K562 (cell line): ENCODE results near the gene JUN. TPM values are rescaled to one million over a fixed set of nuclear protein-coding genes. Genes with fewer than 3 reads are reported as not detected.

Source experiments
- AFF1 ChIP-seq, 2 experiments: fragments of 450-650 bp; IDR thresholded peaks; 2 replicates each; pipeline ENCODE4 v1.6.1; 2018; ENCODE audit warnings: mild to moderate bottlenecking in 2 of 2, low read depth in 1 of 2; ENCODE audit not compliant: partially characterized antibody in 2 of 2
- CBX8 ChIP-seq: fragments of 200-600 bp; sonication (generic); IDR thresholded peaks from 2 replicates; pipeline ENCODE4 v1.6.1; 2012; ENCODE audit warnings: borderline replicate concordance, mixed run types, low read depth, mild to moderate bottlenecking, moderate library complexity, mixed read lengths, low read length, control low read depth, inconsistent platforms; ENCODE audit not compliant: poor library complexity, severe bottlenecking; ENCODE audit errors: extremely low read depth
- FOXP4 ChIP-seq: sonication (generic); formaldehyde crosslinking; IDR thresholded peaks from 2 replicates; pipeline ENCODE4 v1.8.0; 2022; ENCODE audit warnings: mild to moderate bottlenecking, missing genetic modification reagents, borderline replicate concordance
- FUS ChIP-seq: fragments of 200-400 bp; formaldehyde crosslinking; optimal IDR thresholded peaks from 2 replicates; pipeline ENCODE3; 2017; ENCODE audit warnings: low read depth, low read length
- SMARCA5 ChIP-seq: fragments of 450-650 bp; IDR thresholded peaks from 2 replicates; pipeline ENCODE4 v1.6.1; 2016
- ZBTB7A ChIP-seq: IDR thresholded peaks from 2 replicates; pipeline ENCODE4 v1.6.1; 2011; ENCODE audit warnings: low read depth, mild to moderate bottlenecking, low read length, moderate library complexity, borderline replicate concordance; ENCODE audit not compliant: control insufficient read depth
- ZFP36 ChIP-seq: fragments of 150-350 bp; IDR thresholded peaks from 2 replicates; pipeline ENCODE4 v1.6.1; 2018; ENCODE audit warnings: low read length, low read depth; ENCODE audit not compliant: partially characterized antibody
- polyA plus RNA-seq, 8 experiments: library from polyadenylated mRNA; depleted of rRNA in 4 of 8; stranded (reverse) in 5 of 8; unstranded in 3 of 8; fragments of >200 nt; fragmentation: Nextera tagmentation in 2 of 8; fragmentation: Illumina TruSeq in 1 of 8; extraction: Ambion mirVana in 2 of 8; extraction: Trizol in 1 of 8; gene quantifications; 2 replicates each; pipeline versions ENCODE4 v1.2.1 to v1.2.3, GENCODE V29; 2011 to 2014; ENCODE audit warnings: inconsistent platforms in 1 of 8, missing spikeins in 1 of 8
- total RNA-seq, 7 experiments: library from RNA; depleted of rRNA in 6 of 7; stranded (reverse); fragments of >200 nt in 6 of 7; fragmentation: Illumina TruSeq in 2 of 7; extraction: Trizol in 2 of 7; gene quantifications; 2 replicates each; pipeline versions ENCODE4 v1.2.1 to v1.2.3, GENCODE V29; 2011 to 2021; ENCODE audit warnings: low replicate concordance in 1 of 7

JUN gene
- total and polyA plus RNA-seq, 9 of the 15 experiments (the other 6 are each of a cell fraction or from before 2014, with no cell fraction given), result 0.32 to 23.4 (median 4.0) TPM

GRCh38 chr1:58815686-58816071 is 31.8 kb upstream of the JUN start (continued):
- TF ChIP-seq AFF1 (IDR thresholded peaks at IDR 0.05; ENCODE audit: low read depth in 1 of 2, partially characterized antibody in 2 of 2) (peak in 1 of 2 experiments; percentile 33), FOXP4 (CRISPR knock-in tag) (no peak), ZBTB7A (no peak), FUS (no peak), CBX8 (no peak), SMARCA5 (0 out of 2 replicates have a peak, but pooled peaks have one; percentile 61), ZFP36 (no peak)
